ENCODE results near the gene NAALADL2. TPM values are rescaled to one million over a fixed set of nuclear protein-coding genes. Genes with fewer than 3 reads are reported as not detected.

Gene NAALADL2
- total RNA-seq, 5 donors from 2014 or later (not counting 1 experiment from before 2014, with no cell fraction given), result 0.13 to 1.4 (median 0.36) TPM; not detected in 1

DNA sequence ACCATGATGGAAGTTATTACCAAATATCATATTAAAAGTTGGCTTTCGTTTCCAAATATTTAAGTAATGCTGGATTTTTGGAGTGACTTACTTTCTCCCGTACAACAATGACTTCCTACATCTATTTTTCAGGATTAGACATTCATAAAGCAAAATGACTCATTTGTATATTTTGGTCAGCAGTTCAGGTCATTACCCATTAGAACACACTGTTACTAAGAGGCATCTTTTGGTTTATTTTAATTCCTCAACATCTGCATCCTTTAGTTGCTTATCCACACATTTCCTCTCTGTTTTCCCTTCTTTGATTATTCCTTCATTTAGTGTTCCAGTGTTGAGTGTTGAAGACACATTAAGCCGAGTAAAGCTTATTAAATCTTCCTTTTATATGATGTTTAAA lies 348.2 kb downstream of the NAALADL2 start:
- Histone ChIP-seq H3K27me3 (replicated peaks in 1 of 2; ENCODE audit: control insufficient read depth in 2 of 2, extremely low read depth in 1 of 2, insufficient read depth in 2 of 2, low read length in 1 of 2) (no peaks in the 10 kb centered on the region), H3K4me3 (ENCODE audit: control insufficient read depth in 1 of 2, extremely low read depth in 1 of 2, low read length in 1 of 2) (no peak overlapping the region), H3K9me3 (no peaks in the 10 kb centered on the region), H3K36me3 (ENCODE audit: control insufficient read depth in 2 of 2, extremely low read depth in 1 of 2, insufficient read depth in 1 of 2, low read length in 1 of 2) (no peaks in the 10 kb centered on the region), H3K27ac (ENCODE audit: low read length) (no peak overlapping the region), H3K4me1 (ENCODE audit: control insufficient read depth in 1 of 2, extremely low read depth in 1 of 2, insufficient read depth in 2 of 2, low read length in 2 of 2) (no peaks in the 10 kb centered on the region)
- no peak overlapping the region for H3K4me3 Mint-ChIP-seq
- no peaks in the 10 kb centered on the region for H3K27me3 Mint-ChIP-seq
- WGBS (ENCODE audit: insufficient coverage), result no CpG with 5 or more reads among the region's 3 CpGs
- H3K9me3 Mint-ChIP-seq, result peaks cover 9 to 31% (median 11%) of the 10 kb centered on the region in 3 donors
- POLR2A ChIA-PET, result no interaction called here
- CTCF ChIA-PET, result no interaction called here
- H3K4me1 Mint-ChIP-seq, result no peaks in the 10 kb centered on the region
- no peak for DNase-seq
- H3K27ac Mint-ChIP-seq, result no peak overlapping the region
- no peak for ATAC-seq (replicated peaks in 1 of 4)
- no peaks in the 10 kb centered on the region for H3K36me3 Mint-ChIP-seq

GRCh38 chr3:175208326-175208725 lies 349.2 kb downstream of the NAALADL2 start:
- CTCF ChIA-PET, result no interaction called here
- no peak for ATAC-seq (replicated peaks in 1 of 4)
- 100% methylated on average over 1 of the region's 5 CpGs for WGBS (ENCODE audit: insufficient coverage)

GRCh38 chr3:175211466-175211865 lies 352.3 kb downstream of the NAALADL2 start:
- Histone ChIP-seq H3K36me3 (ENCODE audit: control insufficient read depth in 2 of 2, extremely low read depth in 1 of 2, insufficient read depth in 1 of 2, low read length in 1 of 2) (no peaks in the 10 kb centered on the region), H3K4me3 (ENCODE audit: control insufficient read depth in 1 of 2, extremely low read depth in 1 of 2, low read length in 1 of 2) (no peak overlapping the region), H3K27ac (ENCODE audit: low read length) (no peak overlapping the region), H3K4me1 (ENCODE audit: control insufficient read depth in 1 of 2, extremely low read depth in 1 of 2, insufficient read depth in 2 of 2, low read length in 2 of 2) (no peaks in the 10 kb centered on the region), H3K9me3 (no peaks in the 10 kb centered on the region), H3K27me3 (replicated peaks in 1 of 2; ENCODE audit: control insufficient read depth in 2 of 2, extremely low read depth in 1 of 2, insufficient read depth in 2 of 2, low read length in 1 of 2) (no peaks in the 10 kb centered on the region)
- H3K4me3 Mint-ChIP-seq, result no peak overlapping the region
- ATAC-seq (replicated peaks in 1 of 4) (no peak), DNase-seq (no peak)
- H3K9me3 Mint-ChIP-seq, result peaks cover 3 to 12% (median 10%) of the 10 kb centered on the region in 3 donors
- no CpG with 5 or more reads among the region's 2 CpGs for WGBS (ENCODE audit: insufficient coverage)
- no peaks in the 10 kb centered on the region for H3K27me3 Mint-ChIP-seq
- POLR2A ChIA-PET, result no interaction called here
- CTCF ChIA-PET, result no interaction called here
- no peaks in the 10 kb centered on the region for H3K36me3 Mint-ChIP-seq
- no peaks in the 10 kb centered on the region for H3K4me1 Mint-ChIP-seq
- no peak overlapping the region for H3K27ac Mint-ChIP-seq

More at GRCh38 chr3:175208326-175208725, 349.2 kb downstream of the NAALADL2 start:
- POLR2A ChIA-PET, result no interaction called here
- H3K27ac Mint-ChIP-seq, result no peak overlapping the region
- DNase-seq, result no peak
- Histone ChIP-seq H3K36me3 (ENCODE audit: control insufficient read depth in 2 of 2, extremely low read depth in 1 of 2, insufficient read depth in 1 of 2, low read length in 1 of 2) (no peaks in the 10 kb centered on the region), H3K4me3 (ENCODE audit: control insufficient read depth in 1 of 2, extremely low read depth in 1 of 2, low read length in 1 of 2) (no peak overlapping the region), H3K4me1 (ENCODE audit: control insufficient read depth in 1 of 2, extremely low read depth in 1 of 2, insufficient read depth in 2 of 2, low read length in 2 of 2) (no peaks in the 10 kb centered on the region), H3K9me3 (no peaks in the 10 kb centered on the region), H3K27me3 (replicated peaks in 1 of 2; ENCODE audit: control insufficient read depth in 2 of 2, extremely low read depth in 1 of 2, insufficient read depth in 2 of 2, low read length in 1 of 2) (no peaks in the 10 kb centered on the region), H3K27ac (ENCODE audit: low read length) (no peak overlapping the region)
- H3K36me3 Mint-ChIP-seq, result no peaks in the 10 kb centered on the region
- no peaks in the 10 kb centered on the region for H3K27me3 Mint-ChIP-seq
- H3K9me3 Mint-ChIP-seq, result peaks cover 9 to 33% (median 14%) of the 10 kb centered on the region in 3 donors
- H3K4me3 Mint-ChIP-seq, result no peak overlapping the region
- H3K4me1 Mint-ChIP-seq, result no peaks in the 10 kb centered on the region

- Mint-ChIP-seq H3K4me1 (no peaks in the 10 kb centered on the region), H3K36me3 (no peaks in the 10 kb centered on the region), H3K27ac (no peak overlapping the region), H3K27me3 (no peaks in the 10 kb centered on the region), H3K9me3 (peaks cover 3 to 9% (median 5%) of the 10 kb centered on the region in 3 donors), H3K4me3 (no peak overlapping the region)
- Histone ChIP-seq H3K9me3 (no peaks in the 10 kb centered on the region), H3K4me1 (ENCODE audit: control insufficient read depth in 1 of 2, extremely low read depth in 1 of 2, insufficient read depth in 2 of 2, low read length in 2 of 2) (no peaks in the 10 kb centered on the region), H3K27ac (ENCODE audit: low read length) (no peak overlapping the region), H3K4me3 (ENCODE audit: control insufficient read depth in 1 of 2, extremely low read depth in 1 of 2, low read length in 1 of 2) (no peak overlapping the region), H3K36me3 (ENCODE audit: control insufficient read depth in 2 of 2, extremely low read depth in 1 of 2, insufficient read depth in 1 of 2, low read length in 1 of 2) (no peaks in the 10 kb centered on the region), H3K27me3 (replicated peaks in 1 of 2; ENCODE audit: control insufficient read depth in 2 of 2, extremely low read depth in 1 of 2, insufficient read depth in 2 of 2, low read length in 1 of 2) (no peaks in the 10 kb centered on the region)
- WGBS (ENCODE audit: insufficient coverage), result 62% methylated on average over 2 of the region's 3 CpGs
- no peak for ATAC-seq (replicated peaks in 1 of 4)
- ChIA-PET POLR2A (no interaction called here), CTCF (no interaction called here)
- no peak for DNase-seq
Observed at GRCh38 chr3:175212896-175213295, 353.8 kb downstream of the NAALADL2 start.

- Mint-ChIP-seq H3K9me3 (peaks cover 3 to 9% (median 4%) of the 10 kb centered on the region in 3 donors), H3K27me3 (no peaks in the 10 kb centered on the region), H3K4me3 (no peak overlapping the region), H3K27ac (no peak overlapping the region), H3K36me3 (no peaks in the 10 kb centered on the region), H3K4me1 (no peaks in the 10 kb centered on the region)
- ChIA-PET CTCF (no interaction called here), POLR2A (no interaction called here)
- Histone ChIP-seq H3K4me3 (ENCODE audit: control insufficient read depth in 1 of 2, extremely low read depth in 1 of 2, low read length in 1 of 2) (no peak overlapping the region), H3K9me3 (no peaks in the 10 kb centered on the region), H3K27ac (ENCODE audit: low read length) (no peak overlapping the region), H3K27me3 (replicated peaks in 1 of 2; ENCODE audit: control insufficient read depth in 2 of 2, extremely low read depth in 1 of 2, insufficient read depth in 2 of 2, low read length in 1 of 2) (no peaks in the 10 kb centered on the region), H3K36me3 (ENCODE audit: control insufficient read depth in 2 of 2, extremely low read depth in 1 of 2, insufficient read depth in 1 of 2, low read length in 1 of 2) (no peaks in the 10 kb centered on the region), H3K4me1 (ENCODE audit: control insufficient read depth in 1 of 2, extremely low read depth in 1 of 2, insufficient read depth in 2 of 2, low read length in 2 of 2) (no peaks in the 10 kb centered on the region)
- WGBS (ENCODE audit: insufficient coverage), result no CpG with 5 or more reads among the region's 1 CpG
- ATAC-seq (replicated peaks in 1 of 4) (no peak), DNase-seq (no peak)
Observed at GRCh38 chr3:175214216-175214615, 355.1 kb downstream of the NAALADL2 start.

DNA sequence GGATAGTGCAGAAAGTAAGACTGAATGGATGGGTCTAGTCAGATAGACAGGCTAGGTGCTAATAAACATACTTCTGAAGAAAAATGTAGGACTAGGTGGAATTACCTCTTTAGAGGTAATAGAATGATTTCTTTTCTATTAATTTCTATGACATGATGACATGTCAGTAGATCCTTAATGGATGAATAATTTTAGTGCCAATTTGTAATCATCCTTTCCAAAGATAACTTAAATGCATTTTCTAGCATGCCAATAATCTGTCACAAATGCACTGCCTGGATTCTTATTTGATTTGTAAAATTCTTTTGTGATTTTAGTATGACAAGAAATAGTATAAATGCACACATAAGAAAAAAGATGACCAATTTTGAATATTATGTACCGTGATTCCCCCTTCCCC lies 356.7 kb downstream of the NAALADL2 start:
- no peaks in the 10 kb centered on the region for H3K4me1 ChIP-seq (ENCODE audit: control insufficient read depth in 1 of 2, extremely low read depth in 1 of 2, insufficient read depth in 2 of 2, low read length in 2 of 2)
- H3K36me3 ChIP-seq (ENCODE audit: control insufficient read depth in 2 of 2, extremely low read depth in 1 of 2, insufficient read depth in 1 of 2, low read length in 1 of 2), result no peaks in the 10 kb centered on the region
- Mint-ChIP-seq H3K27ac (no peak overlapping the region), H3K27me3 (no peaks in the 10 kb centered on the region), H3K36me3 (no peaks in the 10 kb centered on the region), H3K9me3 (peaks cover 3 to 9% (median 6%) of the 10 kb centered on the region in 3 donors), H3K4me3 (no peak overlapping the region), H3K4me1 (no peaks in the 10 kb centered on the region)
- CTCF ChIA-PET, result no interaction called here
- POLR2A ChIA-PET, result no interaction called here
- H3K9me3 ChIP-seq, result no peaks in the 10 kb centered on the region
- DNase-seq (no peak), ATAC-seq (replicated peaks in 1 of 4) (no peak)
- no peak overlapping the region for H3K27ac ChIP-seq (ENCODE audit: low read length)
- no CpG with 5 or more reads among the region's 1 CpG for WGBS (ENCODE audit: insufficient coverage)
- H3K27me3 ChIP-seq (replicated peaks in 1 of 2; ENCODE audit: control insufficient read depth in 2 of 2, extremely low read depth in 1 of 2, insufficient read depth in 2 of 2, low read length in 1 of 2), result no peaks in the 10 kb centered on the region
- H3K4me3 ChIP-seq (ENCODE audit: control insufficient read depth in 1 of 2, extremely low read depth in 1 of 2, low read length in 1 of 2), result no peak overlapping the region

DNA sequence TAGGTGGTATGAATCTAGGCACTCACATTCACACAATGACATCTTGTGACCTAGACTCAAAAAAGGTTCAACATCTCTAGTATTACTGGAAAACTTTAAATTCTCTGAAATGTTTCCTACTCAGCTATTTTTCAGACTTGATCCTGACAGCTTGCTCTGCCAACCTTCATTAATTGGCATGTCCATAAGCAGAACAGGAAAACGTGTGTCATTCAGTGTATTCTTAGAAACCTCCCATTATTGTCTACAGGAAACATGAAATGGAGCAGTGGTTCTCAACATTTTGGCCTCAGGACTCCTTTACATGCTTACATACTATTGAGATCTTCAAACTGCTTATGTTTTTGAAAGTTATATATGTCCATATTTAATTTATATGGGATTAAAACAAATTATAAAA lies 363.2 kb downstream of the NAALADL2 start:
- H3K4me3 Mint-ChIP-seq, result no peak overlapping the region
- POLR2A ChIA-PET, result no interaction called here
- no CpG with 5 or more reads among the region's 1 CpG for WGBS (ENCODE audit: insufficient coverage)
- Histone ChIP-seq H3K4me1 (ENCODE audit: control insufficient read depth in 1 of 2, extremely low read depth in 1 of 2, insufficient read depth in 2 of 2, low read length in 2 of 2) (no peaks in the 10 kb centered on the region), H3K4me3 (ENCODE audit: control insufficient read depth in 1 of 2, extremely low read depth in 1 of 2, low read length in 1 of 2) (no peak overlapping the region), H3K27me3 (replicated peaks in 1 of 2; ENCODE audit: control insufficient read depth in 2 of 2, extremely low read depth in 1 of 2, insufficient read depth in 2 of 2, low read length in 1 of 2) (no peaks in the 10 kb centered on the region), H3K9me3 (no peaks in the 10 kb centered on the region), H3K36me3 (ENCODE audit: control insufficient read depth in 2 of 2, extremely low read depth in 1 of 2, insufficient read depth in 1 of 2, low read length in 1 of 2) (no peaks in the 10 kb centered on the region), H3K27ac (ENCODE audit: low read length) (no peak overlapping the region)
- H3K27me3 Mint-ChIP-seq, result no peaks in the 10 kb centered on the region
- no peak for ATAC-seq (replicated peaks in 1 of 4)
- H3K4me1 Mint-ChIP-seq, result no peaks in the 10 kb centered on the region
- no peak for DNase-seq
- no peak overlapping the region for H3K27ac Mint-ChIP-seq
- no peaks in the 10 kb centered on the region for H3K36me3 Mint-ChIP-seq
- CTCF ChIA-PET, result no interaction called here
- H3K9me3 Mint-ChIP-seq, result peaks cover 4 to 10% (median 5%) of the 10 kb centered on the region in 3 donors
